Stimulated activated CD8-positive, alpha-beta memory T cell treated with anti-CD3 and anti-CD28 coated beads, Interleukin-12 subunit alpha, Interleukin-12 subunit beta, amount 100 ng/mL, for 24 hours (primary cell): Measurements from ENCODE around the gene PIK3CG.
"Not testable (repeated sequence)": the region's sequence is repeated elsewhere in the genome, so short reads cannot be mapped to it uniquely, and the experiment has no call there.

Experiments
- DNase-seq: peaks from one replicate; pipeline ENCODE4 v3.0.0-alpha.2; 2020; ENCODE audit errors: extremely low read depth

PIK3CG gene

DNA sequence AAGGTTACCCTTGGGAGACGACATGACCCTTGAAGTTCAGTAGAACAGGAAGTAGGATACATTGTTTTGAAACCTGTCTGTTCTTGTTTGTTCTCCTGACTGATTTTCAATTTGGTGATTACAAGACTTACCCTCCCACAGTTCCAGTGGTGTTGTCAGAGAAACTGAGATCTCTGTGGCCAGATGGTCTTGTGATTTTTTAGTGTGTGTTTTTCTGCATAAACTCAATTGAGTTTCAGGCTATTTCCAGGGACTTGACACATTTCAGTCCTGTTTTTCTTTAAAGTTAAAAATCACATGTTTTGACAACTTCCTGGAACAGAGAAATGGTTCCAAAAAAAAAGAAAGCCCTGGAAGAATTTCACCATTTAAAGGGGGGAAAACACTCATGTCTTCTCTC is 22.3 kb downstream of the PIK3CG start:
- no peak for DNase-seq

DNA sequence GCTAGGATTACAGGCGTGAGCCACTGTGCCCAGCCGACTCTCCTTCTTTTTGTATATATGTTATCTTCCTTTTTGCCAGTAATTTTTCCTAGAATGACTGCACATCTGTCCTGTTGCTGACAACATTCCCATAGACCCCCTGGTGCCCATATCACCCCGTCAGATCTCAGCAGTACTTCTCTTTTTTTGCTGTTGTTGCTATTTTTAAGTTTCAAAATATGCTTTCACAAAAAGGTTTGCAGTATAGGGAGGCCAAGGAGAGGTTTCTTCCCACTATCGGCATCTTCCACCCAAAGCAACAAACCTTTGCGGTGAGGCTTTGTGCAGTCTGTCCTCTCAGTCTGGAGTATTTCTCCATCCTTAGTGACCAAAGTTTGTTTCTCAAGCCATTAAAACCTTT is 23.1 kb downstream of the PIK3CG start:
- no peak for DNase-seq

DNA sequence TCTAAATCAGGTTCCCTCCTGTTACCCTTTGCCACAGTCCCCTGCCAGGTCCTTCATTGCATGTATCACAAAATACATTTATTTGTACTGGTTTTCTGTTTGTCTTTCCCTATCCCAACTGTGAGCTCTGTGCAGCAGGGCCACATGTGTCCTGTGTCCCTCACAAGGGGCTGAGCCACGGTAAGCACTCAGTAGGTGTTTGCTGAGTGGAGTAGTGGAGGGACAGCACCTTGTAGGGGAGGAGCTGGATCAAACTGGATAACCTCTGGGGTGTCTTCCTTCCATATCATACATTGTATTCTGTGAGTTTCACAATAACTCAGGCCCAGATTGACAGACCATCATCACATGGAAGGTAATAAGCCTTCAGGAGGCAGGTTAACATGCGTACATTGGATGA is 25.9 kb downstream of the PIK3CG start:
- DNase-seq, result no peak

DNA sequence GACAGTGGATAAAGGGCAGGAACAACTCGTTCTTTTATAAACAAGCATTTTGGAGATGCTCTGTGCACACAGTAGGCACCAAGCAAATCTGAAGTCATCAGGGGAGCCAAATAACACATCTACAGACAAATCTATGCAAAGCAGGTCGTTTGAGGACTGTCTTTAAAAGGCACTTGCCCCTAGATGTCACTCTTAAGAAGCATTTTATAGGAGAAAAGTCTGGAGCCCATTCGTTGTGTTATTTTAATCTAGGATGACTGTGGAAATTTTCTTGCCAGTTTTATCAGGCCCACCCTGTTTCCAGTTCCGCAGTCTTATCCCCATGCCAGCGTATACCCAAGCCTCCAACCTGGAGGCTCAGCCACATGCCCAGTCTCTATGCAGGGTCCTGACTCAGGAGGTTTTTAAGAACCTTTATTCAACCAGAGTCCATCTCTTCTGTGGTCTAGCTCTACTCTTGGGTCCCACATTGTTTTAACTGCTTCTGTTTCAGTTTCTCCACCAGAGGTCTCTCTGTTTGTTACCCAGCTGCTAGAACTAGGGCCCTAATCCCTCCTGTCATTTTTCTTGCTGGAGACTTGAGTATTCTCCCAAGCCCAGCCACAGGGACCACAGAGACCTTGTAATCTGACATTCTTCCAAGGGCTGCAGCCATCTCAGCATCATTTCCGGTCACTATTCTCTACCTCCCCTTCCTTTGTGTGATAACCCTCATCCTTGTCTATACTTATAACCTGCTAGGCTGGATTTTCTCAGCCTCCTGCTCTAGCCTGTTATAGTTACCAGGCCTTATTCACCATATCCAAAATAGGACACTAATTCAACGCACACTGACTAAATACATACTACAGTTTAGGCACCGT is 26.7 kb downstream of the PIK3CG start:
- no peak for DNase-seq

- no peak for DNase-seq
Measured at GRCh38 chr7:106893591-106893990, 28.5 kb downstream of the PIK3CG start.

GRCh38 chr7:106895246-106895864 is 30.3 kb downstream of the PIK3CG start:
- DNase-seq, result no peak

- no peak for DNase-seq
Measured at GRCh38 chr7:106896231-106896630, 31.1 kb downstream of the PIK3CG start.

DNA sequence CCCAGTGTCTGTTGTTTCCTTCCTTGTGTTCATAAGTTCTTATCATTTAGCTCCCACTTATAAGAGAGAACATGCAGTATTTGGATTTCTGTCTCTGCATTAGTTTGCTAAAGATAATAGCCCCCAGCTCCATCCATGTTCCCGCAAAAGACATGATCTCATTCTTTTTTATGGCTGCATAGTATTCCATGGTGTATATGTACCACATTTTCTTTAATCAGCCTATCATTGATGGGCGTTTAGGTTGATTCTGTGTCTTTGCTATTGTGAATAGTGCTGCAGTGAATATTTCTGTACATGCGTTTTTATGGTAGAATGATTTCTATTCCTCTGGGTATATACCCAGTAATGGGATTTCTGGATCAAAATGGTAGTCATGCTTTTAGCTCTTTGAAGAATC is 32.5 kb downstream of the PIK3CG start:
- DNase-seq, result not testable (repeated sequence)

- not testable (repeated sequence) for DNase-seq
Measured at GRCh38 chr7:106898967-106899366, 33.9 kb downstream of the PIK3CG start.

DNA sequence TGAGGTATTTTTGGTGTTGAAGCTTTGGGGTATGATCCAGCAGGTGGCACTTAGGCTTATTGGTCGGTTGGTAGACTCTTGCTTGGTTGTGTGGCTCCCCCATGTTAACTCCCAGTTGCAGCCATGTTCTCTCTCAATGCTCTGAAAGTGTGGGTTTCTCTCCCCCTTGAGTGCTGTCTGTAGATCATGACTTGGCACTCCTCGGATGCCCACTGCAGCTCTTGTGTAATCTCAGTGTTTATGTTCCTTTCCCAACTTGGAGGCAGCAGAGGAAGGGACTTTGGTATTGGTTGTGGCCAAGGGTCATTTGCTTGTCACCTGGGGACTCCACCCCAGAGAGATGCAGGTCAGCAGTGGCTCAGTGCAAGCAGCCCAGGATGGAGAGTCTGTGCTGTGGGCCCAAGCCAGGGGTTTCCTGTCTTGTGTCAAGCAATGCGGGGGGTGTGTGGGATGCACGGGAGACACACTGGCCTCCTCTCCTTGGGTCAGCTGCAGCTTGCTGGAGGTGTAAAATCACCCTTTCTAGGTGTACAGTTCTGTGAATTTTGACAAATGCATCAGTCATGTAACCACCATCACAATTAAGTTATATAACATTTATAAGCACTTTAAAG is 36.9 kb downstream of the PIK3CG start:
- no peak for DNase-seq

GRCh38 chr7:106905734-106906133 is 40.7 kb downstream of the PIK3CG start:
- no peak for DNase-seq

GRCh38 chr7:106911959-106912358 is 46.9 kb downstream of the PIK3CG start:
- no peak for DNase-seq

DNA sequence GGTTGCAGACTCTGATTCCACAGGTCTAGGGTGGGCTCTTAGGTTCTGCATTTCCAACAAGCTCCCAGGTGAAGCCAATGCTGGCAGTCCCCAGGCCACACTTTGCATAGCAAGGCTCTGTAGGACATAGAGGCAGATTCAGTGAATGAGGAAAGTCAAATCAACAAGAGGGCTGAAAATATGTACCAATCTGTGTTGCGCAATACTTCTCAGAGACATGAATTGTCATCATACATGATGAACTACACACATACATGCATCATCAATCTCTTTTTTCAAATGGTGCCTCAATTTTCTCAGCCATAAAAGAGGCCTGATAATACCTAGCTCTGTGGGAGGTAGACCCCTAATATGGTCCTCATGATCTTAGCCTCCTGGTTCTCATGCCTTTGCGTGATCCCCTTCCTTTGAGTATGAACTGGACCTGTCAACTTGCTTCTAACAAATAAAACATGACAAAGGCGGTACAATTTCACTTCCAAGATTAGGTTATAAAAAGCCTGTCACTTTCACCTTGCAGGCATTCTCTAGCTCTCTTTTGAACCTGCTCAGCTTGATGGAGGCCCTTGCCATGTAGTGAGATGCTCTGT is 49.0 kb downstream of the PIK3CG start:
- no peak for DNase-seq

GRCh38 chr7:106915407-106915806 is 50.3 kb downstream of the PIK3CG start:
- DNase-seq, result no peak

DNA sequence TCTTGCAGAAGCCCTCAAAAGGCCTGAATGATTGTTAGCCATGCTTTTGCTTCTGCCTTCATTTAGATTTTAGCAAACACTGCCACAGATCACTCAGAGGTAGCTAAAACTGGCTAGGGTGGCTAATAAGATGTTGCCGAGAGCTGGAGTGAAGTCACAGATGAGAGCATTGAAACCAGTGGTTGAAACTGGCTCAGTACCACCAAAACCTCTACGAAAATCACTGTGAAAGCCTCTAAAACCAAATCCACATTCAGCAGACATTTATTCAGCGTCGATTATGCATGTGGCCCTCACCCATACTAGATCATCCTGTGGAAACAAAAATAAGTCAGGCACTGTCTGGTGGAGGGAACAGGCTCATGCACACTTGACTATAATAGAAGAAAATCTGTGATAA is 50.8 kb downstream of the PIK3CG start:
- no peak for DNase-seq

- no peak for DNase-seq
Measured at GRCh38 chr7:106916679-106917078, 51.6 kb downstream of the PIK3CG start.

GRCh38 chr7:106918991-106919390 is 53.9 kb downstream of the PIK3CG start:
- no peak for DNase-seq

GRCh38 chr7:106924468-106924867 is 59.4 kb downstream of the PIK3CG start:
- DNase-seq, result not testable (repeated sequence)

DNA sequence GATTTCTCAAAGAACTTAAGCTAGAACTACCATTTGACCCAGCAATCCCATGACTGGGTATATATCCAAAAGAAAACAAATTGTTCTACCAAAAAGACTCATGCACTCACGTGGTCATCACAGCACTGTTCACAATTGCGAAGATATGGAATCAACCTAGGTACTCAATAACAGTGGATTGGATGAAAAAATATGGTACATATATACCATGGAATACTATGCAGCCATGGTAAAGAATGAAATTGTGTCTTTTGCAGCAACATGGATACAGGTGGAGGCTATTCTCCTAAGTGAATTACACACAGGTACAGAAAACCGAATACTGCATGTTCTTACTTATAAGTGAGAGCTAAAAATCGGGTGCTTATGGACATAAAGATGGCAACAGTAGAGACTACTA is 61.8 kb downstream of the PIK3CG start:
- DNase-seq, result no peak

- no peak for DNase-seq
Measured at GRCh38 chr7:106927536-106927935, 62.5 kb downstream of the PIK3CG start.

DNA sequence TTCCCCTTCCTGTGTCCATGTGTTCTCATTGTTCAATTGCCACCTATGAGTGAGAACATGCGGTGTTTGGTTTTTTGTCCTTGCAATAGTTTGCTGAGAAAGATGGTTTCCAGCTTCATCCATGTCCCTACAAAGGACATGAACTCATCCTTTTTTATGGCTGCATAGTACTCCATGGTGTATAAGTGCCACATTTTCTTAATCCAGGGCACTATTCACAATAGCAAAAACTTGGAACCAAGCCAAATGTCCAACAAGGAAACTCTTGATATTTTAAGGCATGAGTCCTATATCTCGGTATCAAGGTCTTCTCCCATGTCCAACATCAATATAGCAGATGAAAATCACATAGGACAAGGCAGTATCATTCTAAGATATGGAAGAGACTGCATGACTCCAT is 64.5 kb downstream of the PIK3CG start:
- not testable (repeated sequence) for DNase-seq

- DNase-seq, result no peak
Measured at GRCh38 chr7:106936236-106936635, 71.2 kb downstream of the PIK3CG start.

DNA sequence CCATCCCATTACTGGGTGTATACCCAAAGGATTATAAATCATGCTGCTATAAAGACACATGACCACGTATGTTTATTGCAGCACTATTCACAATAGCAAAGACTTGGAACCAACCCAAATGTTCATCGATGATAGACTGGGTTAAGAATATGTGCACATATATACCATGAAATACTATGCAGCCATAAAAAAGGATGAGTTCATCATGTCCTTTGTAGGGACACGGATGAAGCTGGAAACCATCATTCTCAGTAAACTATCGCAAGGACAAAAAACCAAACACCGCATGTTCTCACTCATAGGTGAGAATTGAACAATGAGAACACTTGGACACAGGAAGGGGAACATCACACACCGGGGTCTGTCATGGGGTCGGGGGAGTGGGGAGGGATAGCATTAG is 73.0 kb downstream of the PIK3CG start:
- not testable (repeated sequence) for DNase-seq
